Loucy (cell line): ENCODE data around the gene MRFAP1L1.

Source experiments
- H2AFZ ChIP-seq: fragments of 200-600 bp; sonication (generic); 2 replicates; pipeline ENCODE4 v1.6.0; 2016; ENCODE audit warnings: antibody characterized with exemption, mild to moderate bottlenecking, low read length, moderate library complexity
- H3F3A ChIP-seq: fragments of 200-600 bp; 2 replicates; pipeline ENCODE4 v1.6.0; 2016; ENCODE audit warnings: antibody characterized with exemption, low read depth, mild to moderate bottlenecking
- H3K27me3 ChIP-seq: fragments of 200-600 bp; sonication (generic); 2 replicates; pipeline ENCODE4 v1.6.1; 2014; ENCODE audit warnings: low read length, mild to moderate bottlenecking; ENCODE audit not compliant: insufficient read depth, poor library complexity, severe bottlenecking
- H3K36me3 ChIP-seq: fragments of 200-600 bp; sonication (generic); 2 replicates; pipeline ENCODE4 v1.6.1; 2016; ENCODE audit warnings: low read length; ENCODE audit not compliant: insufficient read depth
- H3K4me1 ChIP-seq: fragments of 200-600 bp; sonication (generic); 2 replicates; pipeline ENCODE4 v1.5.1; 2014; ENCODE audit warnings: low read length, mild to moderate bottlenecking; ENCODE audit not compliant: insufficient read depth, poor library complexity, severe bottlenecking
- H3K4me2 ChIP-seq: fragments of 200-600 bp; sonication (generic); 2 replicates; pipeline ENCODE4 v1.6.0; 2014; ENCODE audit warnings: antibody characterized with exemption, low read length, low read depth, mild to moderate bottlenecking; ENCODE audit not compliant: poor library complexity, severe bottlenecking
- H3K4me3 ChIP-seq: fragments of 200-600 bp; sonication (generic); 2 replicates; pipeline ENCODE4 v1.5.1; 2014; ENCODE audit warnings: low read length, mild to moderate bottlenecking, mixed read lengths; ENCODE audit not compliant: poor library complexity, severe bottlenecking
- H3K79me2 ChIP-seq: fragments of 200-600 bp; sonication (generic); 2 replicates; pipeline ENCODE4 v1.6.1; 2014; ENCODE audit warnings: low read length; ENCODE audit not compliant: insufficient read depth
- H3K9ac ChIP-seq: fragments of 200-600 bp; sonication (generic); 2 replicates; pipeline ENCODE4 v1.6.0; 2014; ENCODE audit warnings: mild to moderate bottlenecking, low read depth, low read length, moderate library complexity; ENCODE audit not compliant: poor library complexity, severe bottlenecking
- H3K9me2 ChIP-seq: fragments of 200-600 bp; sonication (generic); replicated peaks from 2 replicates; pipeline ENCODE4 v1.6.1; 2016; ENCODE audit warnings: low read depth, low read length, mixed read lengths
- H3K9me3 ChIP-seq: fragments of 200-600 bp; sonication (generic); 2 replicates; pipeline ENCODE4 v1.6.1; 2014; ENCODE audit warnings: mild to moderate bottlenecking, antibody characterized with exemption, low read length, low read depth; ENCODE audit not compliant: insufficient read depth
- H4K20me1 ChIP-seq: fragments of 200-600 bp; sonication (generic); 2 replicates; pipeline ENCODE4 v1.6.0; 2014; ENCODE audit warnings: antibody characterized with exemption, low read length, mild to moderate bottlenecking; ENCODE audit not compliant: insufficient read depth, poor library complexity, severe bottlenecking
- CTCF ChIP-seq: fragments of 200-600 bp; sonication (generic); conservative IDR thresholded peaks from 2 replicates; pipeline ENCODE4 v1.5.1; 2014; ENCODE audit warnings: mild to moderate bottlenecking, antibody characterized with exemption, low read length
- EZH2phosphoT487 ChIP-seq: fragments of 200-600 bp; IDR thresholded peaks from 2 replicates; pipeline ENCODE4 v1.6.1; 2018; ENCODE audit warnings: antibody characterized with exemption, mild to moderate bottlenecking, moderate library complexity, borderline replicate concordance

MRFAP1L1 gene

GRCh38 chr4:6753103-6753560, 43.5 kb upstream of the MRFAP1L1 start:
- H3K9ac ChIP-seq = no peak overlapping the region

DNA sequence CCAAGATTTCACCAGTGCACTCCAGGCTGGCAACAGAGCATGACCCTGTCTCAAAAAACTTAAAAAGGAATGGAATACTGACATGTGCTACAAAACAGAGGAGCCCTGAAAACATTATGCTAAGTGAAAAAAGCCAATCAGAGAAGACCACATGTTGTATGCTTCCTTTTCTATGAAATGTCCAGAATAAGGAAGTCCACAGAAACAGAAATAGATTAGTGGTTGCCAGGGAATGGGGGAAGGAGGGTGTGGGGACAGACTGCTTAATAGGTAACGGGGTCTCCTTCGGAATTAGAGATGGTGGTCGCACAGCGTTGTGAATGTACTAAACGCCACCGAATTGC, 42.8 kb upstream of the MRFAP1L1 start:
- Histone ChIP-seq H4K20me1 (no peaks in the 10 kb centered on the region), H3K4me3 (no peak overlapping the region), H3K79me2 (no peaks in the 10 kb centered on the region), H3K9ac (no peak overlapping the region), H3F3A (no peaks in the 10 kb centered on the region), H2AFZ (no peak overlapping the region), H3K4me2 (no peak overlapping the region), H3K9me2 (no peaks in the 10 kb centered on the region), H3K9me3 (no peaks in the 10 kb centered on the region), H3K4me1 (no peaks in the 10 kb centered on the region), H3K27me3 (no peaks in the 10 kb centered on the region), H3K36me3 (no peaks in the 10 kb centered on the region)
- TF ChIP-seq CTCF = no peak
- no peak for TF ChIP-seq EZH2phosphoT487

More at GRCh38 chr4:6753103-6753560, 43.5 kb upstream of the MRFAP1L1 start:
- H3F3A ChIP-seq = no peaks in the 10 kb centered on the region
- H4K20me1 ChIP-seq = no peaks in the 10 kb centered on the region
- H2AFZ ChIP-seq = no peak overlapping the region
- H3K4me1 ChIP-seq = no peaks in the 10 kb centered on the region
- H3K4me2 ChIP-seq = no peak overlapping the region
- no peaks in the 10 kb centered on the region for H3K79me2 ChIP-seq
- H3K9me2 ChIP-seq = no peaks in the 10 kb centered on the region
- H3K9me3 ChIP-seq = no peaks in the 10 kb centered on the region
- no peaks in the 10 kb centered on the region for H3K36me3 ChIP-seq
- H3K4me3 ChIP-seq = no peak overlapping the region
- no peaks in the 10 kb centered on the region for H3K27me3 ChIP-seq
- TF ChIP-seq CTCF = no peak
- no peak for TF ChIP-seq EZH2phosphoT487

GRCh38 chr4:6751611-6752485, 42.2 kb upstream of the MRFAP1L1 start:
- no peaks in the 10 kb centered on the region for H3K9me2 ChIP-seq
- TF ChIP-seq CTCF = no peak
- no peak for TF ChIP-seq EZH2phosphoT487
- H3K9ac ChIP-seq = no peak overlapping the region
- no peaks in the 10 kb centered on the region for H3K36me3 ChIP-seq
- H3K4me2 ChIP-seq = no peak overlapping the region
- H3K27me3 ChIP-seq = no peaks in the 10 kb centered on the region
- no peak overlapping the region for H3K4me3 ChIP-seq
- H4K20me1 ChIP-seq = no peaks in the 10 kb centered on the region
- no peaks in the 10 kb centered on the region for H3K4me1 ChIP-seq
- 0 out of 2 replicates have a peak overlapping the region, but pooled peaks have one; percentile 10 for H2AFZ ChIP-seq
- no peaks in the 10 kb centered on the region for H3F3A ChIP-seq
- H3K79me2 ChIP-seq = no peaks in the 10 kb centered on the region
- no peaks in the 10 kb centered on the region for H3K9me3 ChIP-seq
